Upper lobe of left lung (tissue), 6 donors: Measurements from ENCODE around the gene NDUFAF3. TPM values are rescaled to one million over a fixed set of nuclear protein-coding genes. Genes with fewer than 3 reads are reported as not detected.

Experiments
- ATAC-seq, 2 donors: fragments of 200-7000 bp; cut with Tn5 transposase; one replicate each; pipeline ENCODE4 v1.9.1; 2022; ENCODE audit warnings: mild to moderate bottlenecking in 2 of 2, moderate library complexity in 2 of 2; ENCODE audit not compliant: low FRiP score in 2 of 2
- DNase-seq, 2 donors: peaks; one replicate each; pipeline ENCODE4 v3.0.0-alpha.2; 2019 to 2020
- H3K27ac ChIP-seq, 4 donors: fragments of 200-600 bp; sonication (generic); one replicate each; pipeline ENCODE4 v1.5.1; 2016 to 2019
- H3K27me3 ChIP-seq, 4 donors: fragments of 200-600 bp; sonication (generic); one replicate each; pipeline ENCODE4 v1.5.1; 2017 to 2019
- H3K36me3 ChIP-seq, 4 donors: fragments of 200-600 bp; sonication (generic); one replicate each; pipeline ENCODE4 v1.5.1; 2016 to 2019
- H3K4me1 ChIP-seq, 4 donors: fragments of 200-600 bp; sonication (generic); one replicate each; pipeline ENCODE4 v1.5.1; 2018 to 2019
- H3K4me3 ChIP-seq, 4 donors: fragments of 200-600 bp; sonication (generic); one replicate each; pipeline ENCODE4 v1.5.1; 2017 to 2019; ENCODE audit warnings: mild to moderate bottlenecking in 2 of 4, moderate library complexity in 1 of 4
- H3K9me3 ChIP-seq, 4 donors: fragments of 200-600 bp; sonication (generic); one replicate each; pipeline ENCODE4 v1.5.1; 2018 to 2019
- EP300 ChIP-seq, 4 donors: sonication (generic); formaldehyde crosslinking; IDR thresholded peaks; one replicate each; pipeline ENCODE4 v1.5.1; 2017; ENCODE audit warnings: antibody characterized with exemption in 4 of 4, control low read depth in 2 of 4
- POLR2A ChIP-seq, 4 donors: fragments of 450-650 bp; IDR thresholded peaks; one replicate each; pipeline ENCODE4 v1.5.1; 2016 to 2017; ENCODE audit warnings: antibody characterized with exemption in 4 of 4, mild to moderate bottlenecking in 2 of 4
- POLR2AphosphoS5 ChIP-seq, 2 donors: sonication (generic); formaldehyde crosslinking; IDR thresholded peaks; one replicate each; pipeline ENCODE4 v1.5.1; 2017; ENCODE audit warnings: antibody characterized with exemption in 2 of 2
- WGBS, 2 donors: methylation state at CpG; one replicate each; pipeline ENCODE4 v1.1.5; 2017 to 2018; 5-methylcytosine and 5-hydroxymethylcytosine counted together
- total RNA-seq, 6 donors: library from RNA; depleted of rRNA in 4 of 6; stranded (reverse); fragments of >200 nt in 4 of 6; gene quantifications; one replicate each; pipeline versions ENCODE4 v1.1.0 to v1.2.1, GENCODE V29; 2016 to 2021
- TF ChIP-seq, protein P1 (sequence below), 6 experiments: fragments of 450-650 bp in 4 of 6; fragments of 200-600 bp in 2 of 6; sonication (generic) in 2 of 6; IDR thresholded peaks; one replicate each; pipeline ENCODE4 v1.5.1; 2016 to 2019; ENCODE audit warnings: antibody characterized with exemption in 6 of 6
- donor health status: DM: no; HTN: no; CAD: no; lungs with moderate emphysema.
- donor health status: DM: no; HTN: yes; CAD: no; lungs with severe emphysema.

Gene NDUFAF3
- total RNA-seq, 6 donors from 2014 or later, result 75.4 to 166 (median 101) TPM

DNA sequence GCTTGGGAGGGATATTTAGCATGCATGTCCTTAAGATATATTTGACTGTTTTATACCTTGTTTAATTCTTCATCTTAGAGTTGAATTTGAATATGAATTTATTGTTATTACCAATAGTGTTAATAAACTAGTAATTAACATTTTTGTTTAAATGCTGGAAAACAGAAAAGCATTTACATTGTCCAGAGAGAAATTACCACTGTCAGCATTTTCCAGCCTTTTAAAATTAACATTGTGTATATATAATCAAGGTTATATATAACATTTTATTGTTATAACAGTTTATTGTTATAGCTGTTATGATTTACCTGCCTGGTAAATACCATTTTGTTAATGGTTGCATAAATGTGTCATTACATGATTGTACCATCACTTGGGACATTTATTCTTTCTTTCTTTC lies 39.9 kb upstream of the NDUFAF3 start:
- H3K9me3 ChIP-seq, result no peaks in the 10 kb centered on the region
- no peak overlapping the region for H3K4me3 ChIP-seq
- H3K27ac ChIP-seq, result no peak overlapping the region
- H3K36me3 ChIP-seq, result peaks cover 25 to 90% (median 75%) of the 10 kb centered on the region in 4 donors
- no peaks in the 10 kb centered on the region for H3K4me1 ChIP-seq
- no peak for ATAC-seq
- no peaks in the 10 kb centered on the region for H3K27me3 ChIP-seq
- TF ChIP-seq POLR2AphosphoS5 (IDR thresholded peaks at IDR 0.05) (no peak), POLR2A (IDR thresholded peaks at IDR 0.05) (no peak), EP300 (IDR thresholded peaks at IDR 0.05) (no peak)
- TF ChIP-seq, protein P1, sequence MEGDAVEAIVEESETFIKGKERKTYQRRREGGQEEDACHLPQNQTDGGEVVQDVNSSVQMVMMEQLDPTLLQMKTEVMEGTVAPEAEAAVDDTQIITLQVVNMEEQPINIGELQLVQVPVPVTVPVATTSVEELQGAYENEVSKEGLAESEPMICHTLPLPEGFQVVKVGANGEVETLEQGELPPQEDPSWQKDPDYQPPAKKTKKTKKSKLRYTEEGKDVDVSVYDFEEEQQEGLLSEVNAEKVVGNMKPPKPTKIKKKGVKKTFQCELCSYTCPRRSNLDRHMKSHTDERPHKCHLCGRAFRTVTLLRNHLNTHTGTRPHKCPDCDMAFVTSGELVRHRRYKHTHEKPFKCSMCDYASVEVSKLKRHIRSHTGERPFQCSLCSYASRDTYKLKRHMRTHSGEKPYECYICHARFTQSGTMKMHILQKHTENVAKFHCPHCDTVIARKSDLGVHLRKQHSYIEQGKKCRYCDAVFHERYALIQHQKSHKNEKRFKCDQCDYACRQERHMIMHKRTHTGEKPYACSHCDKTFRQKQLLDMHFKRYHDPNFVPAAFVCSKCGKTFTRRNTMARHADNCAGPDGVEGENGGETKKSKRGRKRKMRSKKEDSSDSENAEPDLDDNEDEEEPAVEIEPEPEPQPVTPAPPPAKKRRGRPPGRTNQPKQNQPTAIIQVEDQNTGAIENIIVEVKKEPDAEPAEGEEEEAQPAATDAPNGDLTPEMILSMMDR (IDR thresholded peaks at IDR 0.05), result no peak
- DNase-seq, result no peak

DNA sequence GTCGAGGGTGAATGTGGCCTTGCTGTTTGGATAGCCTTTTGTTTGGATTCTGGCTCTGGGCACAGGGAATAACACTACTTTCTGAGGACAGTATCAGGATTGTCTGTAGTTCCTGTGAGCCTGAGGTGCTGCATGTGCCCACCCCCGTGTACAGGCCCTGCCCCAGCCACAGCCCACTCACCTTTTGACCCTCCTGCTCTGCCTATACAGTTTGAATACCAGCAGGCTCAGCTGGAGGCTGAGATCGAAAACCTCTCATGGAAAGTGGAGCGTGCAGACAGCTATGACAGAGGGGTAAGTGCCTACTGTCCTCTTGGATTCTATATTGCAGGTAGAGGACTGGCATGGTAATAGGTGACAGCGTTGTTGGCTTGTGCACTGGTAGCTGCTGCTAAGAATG lies 39.2 kb upstream of the NDUFAF3 start:
- Histone ChIP-seq H3K4me1 (peaks cover 0 to under 1% (median 0%) of the 10 kb centered on the region in 4 donors), H3K9me3 (no peaks in the 10 kb centered on the region), H3K36me3 (peaks cover 25 to 83% (median 69%) of the 10 kb centered on the region in 4 donors), H3K27me3 (no peaks in the 10 kb centered on the region), H3K27ac (no peak overlapping the region), H3K4me3 (no peak overlapping the region)
- ATAC-seq (no peak), DNase-seq (no peak)
- 81 to 86% methylated on average over 5 of the region's 5 CpGs for WGBS, 2 donors
- TF ChIP-seq EP300 (IDR thresholded peaks at IDR 0.05) (no peak), POLR2AphosphoS5 (IDR thresholded peaks at IDR 0.05) (no peak), POLR2A (IDR thresholded peaks at IDR 0.05) (no peak)
- TF ChIP-seq, protein P1 (IDR thresholded peaks at IDR 0.05), result no peak

DNA sequence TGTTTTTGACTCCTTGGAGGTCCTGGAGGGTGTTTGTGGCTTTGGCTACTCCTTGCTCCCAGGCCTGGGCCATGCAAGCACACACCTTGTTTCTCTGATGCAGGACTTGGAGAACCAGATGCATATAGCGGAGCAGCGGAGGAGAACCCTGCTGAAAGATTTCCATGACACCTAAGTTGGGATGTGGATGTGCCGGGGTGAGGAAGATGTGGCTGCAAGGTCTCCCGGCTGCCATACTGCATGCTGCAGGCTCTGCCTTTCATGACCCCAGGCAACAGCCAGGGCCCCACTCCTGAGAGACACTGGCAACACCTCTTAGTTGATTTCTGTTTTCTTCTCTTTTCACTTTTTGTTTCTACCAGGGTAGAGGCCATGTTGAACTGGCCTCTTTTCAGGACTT lies 38.8 kb upstream of the NDUFAF3 start:
- H3K36me3 ChIP-seq, result peaks cover 22 to 79% (median 67%) of the 10 kb centered on the region in 4 donors
- 93 to 97% methylated on average over 4 of the region's 4 CpGs for WGBS, 2 donors
- DNase-seq, result no peak

DNA sequence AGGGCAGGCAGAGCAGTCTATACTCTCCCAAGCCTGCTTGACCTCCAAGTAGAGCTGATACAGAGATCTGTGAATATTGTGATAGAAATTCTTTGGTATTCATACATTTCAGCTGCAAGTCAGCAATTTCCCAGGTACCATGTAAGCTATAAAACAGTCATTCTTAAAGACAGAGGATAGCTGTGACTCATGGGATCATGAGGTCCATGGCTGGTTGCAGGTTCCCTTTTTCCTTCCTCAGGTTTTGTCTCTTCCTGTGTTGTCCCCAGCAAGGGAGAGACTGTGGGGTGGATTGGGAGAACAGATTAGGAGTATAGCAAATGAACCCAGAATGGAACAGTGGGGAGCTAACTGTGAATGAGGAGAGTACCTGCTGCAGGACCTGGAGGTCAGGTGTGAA lies 37.3 kb upstream of the NDUFAF3 start:
- no peak overlapping the region for H3K27ac ChIP-seq
- no peaks in the 10 kb centered on the region for H3K9me3 ChIP-seq
- no peak overlapping the region for H3K4me3 ChIP-seq
- H3K36me3 ChIP-seq, result peaks cover 14 to 66% (median 53%) of the 10 kb centered on the region in 4 donors
- DNase-seq (no peak), ATAC-seq (no peak)
- TF ChIP-seq, protein P1 (IDR thresholded peaks at IDR 0.05), result no peak
- TF ChIP-seq POLR2A (IDR thresholded peaks at IDR 0.05) (no peak), EP300 (IDR thresholded peaks at IDR 0.05) (no peak), POLR2AphosphoS5 (IDR thresholded peaks at IDR 0.05) (no peak)
- H3K27me3 ChIP-seq, result no peaks in the 10 kb centered on the region
- H3K4me1 ChIP-seq, result peaks cover 7 to 17% (median 10%) of the 10 kb centered on the region in 4 donors

More for the DNA sequence above, 38.8 kb upstream of the NDUFAF3 start:
- TF ChIP-seq, protein P1 (IDR thresholded peaks at IDR 0.05), result no peak
- no peak for TF ChIP-seq EP300 (IDR thresholded peaks at IDR 0.05)
- TF ChIP-seq POLR2A (IDR thresholded peaks at IDR 0.05), result no peak
- no peak for TF ChIP-seq POLR2AphosphoS5 (IDR thresholded peaks at IDR 0.05)
- H3K27ac ChIP-seq, result no peak overlapping the region
- H3K27me3 ChIP-seq, result no peaks in the 10 kb centered on the region
- no peaks in the 10 kb centered on the region for H3K9me3 ChIP-seq
- ATAC-seq, result no peak
- peaks cover 0 to 5% (median 1%) of the 10 kb centered on the region in 4 donors for H3K4me1 ChIP-seq
- H3K4me3 ChIP-seq, result no peak overlapping the region

DNA sequence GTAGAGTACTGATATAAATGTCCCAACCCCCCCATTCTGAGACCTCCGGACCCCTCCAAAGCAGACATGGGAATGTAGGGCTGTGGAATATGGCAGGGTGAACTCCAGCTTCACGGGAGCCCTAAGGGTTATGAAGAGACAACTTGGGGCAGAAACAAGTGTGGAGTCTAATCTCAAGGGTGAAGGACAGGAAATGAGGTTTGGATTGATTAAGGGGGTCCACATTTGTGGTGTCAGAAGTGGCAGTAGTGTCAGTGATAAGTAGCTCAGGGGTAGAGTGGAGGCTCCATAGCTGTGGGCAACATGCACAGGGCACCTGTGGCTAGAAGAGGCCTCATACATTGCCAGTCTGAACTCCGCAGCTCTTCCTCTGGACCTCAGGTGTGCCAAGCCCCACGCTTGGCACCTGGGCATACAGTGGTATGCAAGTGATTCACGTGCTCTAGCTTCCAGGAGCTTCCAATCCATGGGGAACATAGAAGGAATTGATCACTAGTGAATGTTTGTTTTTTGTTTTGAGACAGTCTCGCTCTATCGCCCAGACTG lies 36.0 kb upstream of the NDUFAF3 start:
- no peaks in the 10 kb centered on the region for H3K9me3 ChIP-seq
- 93 to 96% methylated on average over 5 to 7 of the region's 7 CpGs for WGBS, 2 donors
- H3K27me3 ChIP-seq, result no peaks in the 10 kb centered on the region
- TF ChIP-seq POLR2AphosphoS5 (IDR thresholded peaks at IDR 0.05), result no peak
- no peak for TF ChIP-seq EP300 (IDR thresholded peaks at IDR 0.05)
- no peak for TF ChIP-seq POLR2A (IDR thresholded peaks at IDR 0.05)
- TF ChIP-seq, protein P1 (IDR thresholded peaks at IDR 0.05), result no peak
- H3K27ac ChIP-seq, result no peak overlapping the region
- DNase-seq (no peak), ATAC-seq (no peak)
- H3K4me1 ChIP-seq, result peaks cover 10 to 23% (median 13%) of the 10 kb centered on the region in 4 donors
- no peak overlapping the region for H3K4me3 ChIP-seq
- H3K36me3 ChIP-seq, result peaks cover 5 to 55% (median 41%) of the 10 kb centered on the region in 4 donors
